HCT116 (cell line): ENCODE data around the gene SERINC5. TPM values are rescaled to one million over a fixed set of nuclear protein-coding genes. Genes with fewer than 3 reads are reported as not detected.

Source experiments
- ATAC-seq: fragments of 200-7000 bp; cut with Tn5 transposase; 2 replicates; pipeline ENCODE4 v1.9.1; 2020; ENCODE audit warnings: mild to moderate bottlenecking, moderate library complexity
- BruUV-seq: library from RNA; stranded (reverse); fragments of 400-500 nt; replicated peaks from 2 replicates; lab custom pipeline; 2021; lab: Mats Ljungman, UMichigan
- CTCF ChIA-PET: fragments of 300-600 bp; sonication (Branson Sonifier 250); formaldehyde crosslinking; loops from one replicate; lab custom pipeline; 2021; ENCODE audit warnings: antibody characterized with exemption; lab: Charles Lee
- POLR2A ChIA-PET: fragments of 300-600, 350-600 bp; sonication (Branson Sonifier 250); formaldehyde crosslinking; loops from one replicate; lab custom pipeline; 2021; ENCODE audit warnings: antibody characterized with exemption; lab: Charles Lee
- RAD21 ChIA-PET, 2 experiments: fragments of 300-600 bp; sonication (Branson Sonifier 250); formaldehyde crosslinking; loops; one replicate each; lab custom pipeline; 2023; ENCODE audit warnings: low total read pairs in 2 of 2; ENCODE audit not compliant: uncharacterized antibody in 2 of 2, unreplicated experiment in 2 of 2, low non-redundant PET in 1 of 2; lab: Charles Lee
- DNase-seq: peaks from one replicate; pipeline ENCODE4 v3.0.0-alpha.2; 2010; ENCODE audit warnings: low read depth, low spot score
- H2AFZ ChIP-seq: fragments of 200-600 bp; shearing (Covaris generic), sonication (generic); 2 replicates; pipeline ENCODE4 v1.6.1; 2017; ENCODE audit warnings: low read depth, mixed run types, mixed read lengths, antibody characterized with exemption, low read length; ENCODE audit not compliant: poor library complexity, severe bottlenecking
- H3K27ac ChIP-seq: 2 replicates; pipeline ENCODE4 v1.5.1; 2012; ENCODE audit warnings: low read depth, low read length
- H3K27me3 ChIP-seq: fragments of 200-600 bp; sonication (generic); 2 replicates; pipeline ENCODE4 v1.6.1; 2016; ENCODE audit warnings: mixed run types, low read length, mixed read lengths; ENCODE audit not compliant: insufficient read depth
- H3K36me3 ChIP-seq, 2 experiments: fragments of 200-500 bp in 1 of 2; fragments of 200-600 bp in 1 of 2; sonication (Bioruptor generic) in 1 of 2; sonication (generic) in 1 of 2; 2 replicates each; pipeline versions ENCODE4 v1.5.1 to v1.6.1; 2014 to 2016; ENCODE audit warnings: low read length in 2 of 2, inconsistent platforms in 1 of 2, mixed read lengths in 1 of 2, mixed run types in 1 of 2; ENCODE audit not compliant: insufficient read depth in 2 of 2, control insufficient read depth in 1 of 2
- H3K4me1 ChIP-seq, 2 experiments: fragments of 200-600 bp in 1 of 2; sonication (generic) in 1 of 2; 2 replicates each; pipeline versions ENCODE4 v1.5.1 to v1.6.1; 2012 to 2017; ENCODE audit warnings: low read length in 2 of 2, inconsistent platforms in 1 of 2, mild to moderate bottlenecking in 1 of 2, mixed read lengths in 1 of 2, mixed run types in 1 of 2, moderate library complexity in 1 of 2; ENCODE audit not compliant: insufficient read depth in 2 of 2, control insufficient read depth in 1 of 2
- H3K4me2 ChIP-seq: fragments of 200-600 bp; sonication (generic); 2 replicates; pipeline ENCODE4 v1.6.1; 2017; ENCODE audit warnings: mixed run types, low read length, mixed read lengths
- H3K4me3 ChIP-seq, 2 experiments: fragments of 200-600 bp in 1 of 2; sonication (generic) in 1 of 2; replicated peaks in 1 of 2; 2 replicates each; pipeline ENCODE4 v1.5.1; 2011 to 2016; ENCODE audit warnings: low read length in 2 of 2, control low read depth in 1 of 2, low read depth in 1 of 2, mild to moderate bottlenecking in 1 of 2, mixed read lengths in 1 of 2, mixed run types in 1 of 2
- H3K79me2 ChIP-seq: fragments of 200-600 bp; sonication (generic); 2 replicates; pipeline ENCODE4 v1.6.1; 2017; ENCODE audit warnings: mild to moderate bottlenecking, mixed run types, low read length, moderate library complexity, mixed read lengths; ENCODE audit not compliant: insufficient read depth
- H3K9ac ChIP-seq: fragments of 200-600 bp; sonication (generic); 2 replicates; pipeline ENCODE4 v1.6.1; 2016; ENCODE audit warnings: low read length, mixed read lengths
- H3K9me2 ChIP-seq: fragments of 200-600 bp; sonication (generic), shearing (Covaris generic); 2 replicates; pipeline ENCODE4 v1.6.1; 2017; ENCODE audit warnings: mixed run types, mild to moderate bottlenecking, moderate library complexity; ENCODE audit not compliant: insufficient read depth
- H3K9me3 ChIP-seq, 2 experiments: fragments of 200-500 bp in 1 of 2; fragments of 200-600 bp in 1 of 2; sonication (Bioruptor generic) in 1 of 2; sonication (generic) in 1 of 2; 2 replicates each; pipeline ENCODE4 v1.6.1; 2014 to 2017; ENCODE audit warnings: low read length in 2 of 2, mixed read lengths in 2 of 2, inconsistent platforms in 1 of 2, low read depth in 1 of 2, mild to moderate bottlenecking in 1 of 2, mixed run types in 1 of 2, moderate library complexity in 1 of 2; ENCODE audit not compliant: control insufficient read depth in 1 of 2, insufficient read depth in 1 of 2
- H4K20me1 ChIP-seq: fragments of 200-600 bp; sonication (generic), shearing (Covaris generic); 2 replicates; pipeline ENCODE4 v1.6.1; 2017; ENCODE audit warnings: mixed run types, mild to moderate bottlenecking, moderate library complexity; ENCODE audit not compliant: insufficient read depth
- EGR1 ChIP-seq: IDR thresholded peaks from 2 replicates; pipeline ENCODE4 v1.6.1; 2012; ENCODE audit warnings: low read depth
- EZH2 ChIP-seq: fragments of 200-600 bp; sonication (generic); IDR thresholded peaks from 2 replicates; pipeline ENCODE4 v1.6.1; 2017; ENCODE audit warnings: antibody characterized with exemption, mixed run types
- EZH2phosphoT487 ChIP-seq: fragments of 200-600 bp; IDR thresholded peaks from 2 replicates; pipeline ENCODE4 v1.6.1; 2018; ENCODE audit warnings: antibody characterized with exemption, borderline replicate concordance
- JUND ChIP-seq: IDR thresholded peaks from 2 replicates; pipeline ENCODE4 v1.6.1; 2012
- SP1 ChIP-seq: IDR thresholded peaks from 2 replicates; pipeline ENCODE4 v1.6.1; 2012; ENCODE audit warnings: low read depth
- ZFX ChIP-seq: fragments of 450-650 bp; IDR thresholded peaks from 2 replicates; pipeline ENCODE4 v1.6.1; 2017
- intact Hi-C: fragments of 100-400 bp; cut with micrococcal nuclease; formaldehyde crosslinking; loops from 2 replicates; pipeline ENCODE4 v1.10.0; 2022
- total RNA-seq: library from RNA; stranded (reverse); gene quantifications from one replicate; pipeline ENCODE4 v1.2.1, GENCODE V29; 2021; ENCODE audit not compliant: unreplicated experiment
- TF ChIP-seq, protein P1 (sequence below): IDR thresholded peaks from 2 replicates; pipeline ENCODE4 v1.6.1; 2012
- TF ChIP-seq, protein P2 (sequence below), 3 experiments: fragments of 200-600 bp in 1 of 3; sonication (generic) in 1 of 3; IDR thresholded peaks in 2 of 3; conservative IDR thresholded peaks in 1 of 3; 2 replicates each; pipeline ENCODE4 v1.5.1; 2012 to 2017; ENCODE audit warnings: low read depth in 2 of 3, low read length in 2 of 3, antibody characterized with exemption in 1 of 3, borderline replicate concordance in 1 of 3, control low read depth in 1 of 3, mild to moderate bottlenecking in 1 of 3, mixed read lengths in 1 of 3, mixed run types in 1 of 3, moderate library complexity in 1 of 3; ENCODE audit not compliant: insufficient read depth in 1 of 3

Gene SERINC5
- total RNA-seq, 1 experiment from 2014 or later: 39.3 TPM

DNA sequence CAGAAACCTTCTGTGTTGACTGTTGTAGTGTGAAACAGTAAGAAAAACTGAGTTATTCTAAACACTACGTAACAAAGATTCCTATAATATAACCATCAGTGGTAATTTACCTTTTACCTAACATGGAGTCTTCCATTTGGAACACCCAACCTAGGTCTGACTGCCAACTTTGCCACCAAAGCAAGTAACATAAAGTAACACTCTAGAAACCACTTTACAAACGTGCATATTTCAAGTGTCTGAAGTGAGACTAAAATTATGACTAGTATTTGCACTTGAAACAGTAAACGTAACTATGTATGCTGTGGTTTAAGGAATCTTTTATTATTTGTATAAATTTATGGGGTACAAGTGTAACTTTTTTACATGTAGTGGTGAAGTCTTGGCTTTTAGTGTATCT is 95.6 kb downstream of the SERINC5 start:
- H3K4me1 ChIP-seq: no peaks in the 10 kb centered on the region
- ChIA-PET POLR2A (no interaction called here), CTCF (no interaction called here), RAD21 (no interaction called here)
- DNase-seq: no peak
- H3K9me2 ChIP-seq: no peaks in the 10 kb centered on the region
- no peaks in the 10 kb centered on the region for H3K79me2 ChIP-seq
- H3K27me3 ChIP-seq: no peaks in the 10 kb centered on the region
- no peak overlapping the region for H3K9ac ChIP-seq
- no peaks in the 10 kb centered on the region for H3K9me3 ChIP-seq
- BruUV-seq: no TSS peak
- TF ChIP-seq EGR1 (no peak), SP1 (no peak), EZH2phosphoT487 (no peak), EZH2 (no peak), ZFX (no peak), JUND (no peak)
- TF ChIP-seq, protein P1, sequence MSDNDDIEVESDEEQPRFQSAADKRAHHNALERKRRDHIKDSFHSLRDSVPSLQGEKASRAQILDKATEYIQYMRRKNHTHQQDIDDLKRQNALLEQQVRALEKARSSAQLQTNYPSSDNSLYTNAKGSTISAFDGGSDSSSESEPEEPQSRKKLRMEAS: no peak
- TF ChIP-seq, protein P2, sequence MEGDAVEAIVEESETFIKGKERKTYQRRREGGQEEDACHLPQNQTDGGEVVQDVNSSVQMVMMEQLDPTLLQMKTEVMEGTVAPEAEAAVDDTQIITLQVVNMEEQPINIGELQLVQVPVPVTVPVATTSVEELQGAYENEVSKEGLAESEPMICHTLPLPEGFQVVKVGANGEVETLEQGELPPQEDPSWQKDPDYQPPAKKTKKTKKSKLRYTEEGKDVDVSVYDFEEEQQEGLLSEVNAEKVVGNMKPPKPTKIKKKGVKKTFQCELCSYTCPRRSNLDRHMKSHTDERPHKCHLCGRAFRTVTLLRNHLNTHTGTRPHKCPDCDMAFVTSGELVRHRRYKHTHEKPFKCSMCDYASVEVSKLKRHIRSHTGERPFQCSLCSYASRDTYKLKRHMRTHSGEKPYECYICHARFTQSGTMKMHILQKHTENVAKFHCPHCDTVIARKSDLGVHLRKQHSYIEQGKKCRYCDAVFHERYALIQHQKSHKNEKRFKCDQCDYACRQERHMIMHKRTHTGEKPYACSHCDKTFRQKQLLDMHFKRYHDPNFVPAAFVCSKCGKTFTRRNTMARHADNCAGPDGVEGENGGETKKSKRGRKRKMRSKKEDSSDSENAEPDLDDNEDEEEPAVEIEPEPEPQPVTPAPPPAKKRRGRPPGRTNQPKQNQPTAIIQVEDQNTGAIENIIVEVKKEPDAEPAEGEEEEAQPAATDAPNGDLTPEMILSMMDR (IDR thresholded peaks at IDR 0.05 in 2 of 3, conservative IDR thresholded peaks at IDR 0.05 in 1 of 3; ENCODE audit: borderline replicate concordance in 1 of 3, insufficient read depth in 1 of 3, low read depth in 2 of 3, low read length in 2 of 3): no peak
- TF ChIP-seq, all 23 proteins: peak for 0
- H4K20me1 ChIP-seq: no peaks in the 10 kb centered on the region
- ATAC-seq: no peak
- H3K27ac ChIP-seq: no peak overlapping the region
- no peak overlapping the region for H2AFZ ChIP-seq
- intact Hi-C loops: no loop called here
- H3K4me2 ChIP-seq: no peak overlapping the region
- H3K4me3 ChIP-seq: no peak overlapping the region
- H3K36me3 ChIP-seq: 0 out of 4 replicates have a peak, but pooled peaks cover 0 to 2% of the 10 kb centered on the region in 2 experiments
